Measurements from ENCODE around the gene DNAJB8.

The DNAJB8 gene

GRCh38 chr3:128487538-128487812 lies 20.8 kb upstream of the DNAJB8 start:
- Histone ChIP-seq H3K9me3 (ENCODE audit: control insufficient read depth, low read length) (no peaks in the 10 kb centered on the region), H3K9ac (ENCODE audit: low read length) (no peak overlapping the region), H3K36me3 (ENCODE audit: control insufficient read depth, insufficient read depth, low read length, severe bottlenecking) (no peaks in the 10 kb centered on the region), H3K27me3 (replicated peaks; ENCODE audit: control insufficient read depth, insufficient read depth, low read length) (peaks cover 76% of the 10 kb centered on the region), H3K4me3 (ENCODE audit: low read length) (peak overlapping the region; percentile 76), H3K4me1 (ENCODE audit: control insufficient read depth, insufficient read depth, low read length) (peaks cover 28% of the 10 kb centered on the region)
- DNase-seq (ENCODE audit: low read depth): no peak

GRCh38 chr3:128486681-128487537 lies 20.2 kb upstream of the DNAJB8 start:
- H3K27me3 ChIP-seq (replicated peaks; ENCODE audit: control insufficient read depth, insufficient read depth, low read length): peaks cover 71% of the 10 kb centered on the region
- no peaks in the 10 kb centered on the region for H3K9me3 ChIP-seq (ENCODE audit: control insufficient read depth, low read length)
- DNase-seq (ENCODE audit: low read depth): peak; percentile 68
- H3K4me1 ChIP-seq (ENCODE audit: control insufficient read depth, insufficient read depth, low read length): peaks cover 28% of the 10 kb centered on the region
- no peaks in the 10 kb centered on the region for H3K36me3 ChIP-seq (ENCODE audit: control insufficient read depth, insufficient read depth, low read length, severe bottlenecking)
- H3K4me3 ChIP-seq (ENCODE audit: low read length): peak overlapping the region; percentile 76
- no peak overlapping the region for H3K9ac ChIP-seq (ENCODE audit: low read length)

DNA sequence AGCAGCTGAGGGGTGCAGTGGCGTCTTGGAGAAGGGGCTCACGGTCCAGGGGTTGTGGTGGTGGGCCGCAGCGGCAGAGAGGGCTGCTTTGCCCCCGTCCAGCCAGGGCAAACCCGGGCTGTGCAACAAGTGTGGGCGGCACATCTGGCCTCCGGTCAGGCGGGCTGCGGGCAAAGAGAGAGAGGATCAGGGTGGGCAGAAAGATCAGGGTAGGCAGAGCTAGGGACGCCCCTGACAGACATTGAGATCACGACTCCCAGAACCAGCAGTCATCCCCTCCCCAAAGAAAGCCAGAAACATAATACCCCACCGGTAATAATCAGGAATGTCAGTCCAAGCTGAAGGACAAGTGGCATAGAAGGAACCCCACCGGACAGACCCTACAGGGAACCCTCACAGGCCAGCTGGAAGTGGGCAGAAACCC lies 19.5 kb upstream of the DNAJB8 start:
- H3K4me3 ChIP-seq (ENCODE audit: low read length): no peak overlapping the region
- no peaks in the 10 kb centered on the region for H3K9me3 ChIP-seq (ENCODE audit: control insufficient read depth, low read length)
- H3K27me3 ChIP-seq (replicated peaks; ENCODE audit: control insufficient read depth, insufficient read depth, low read length): peaks cover 68% of the 10 kb centered on the region
- DNase-seq (ENCODE audit: low read depth): peak; percentile 38
- H3K36me3 ChIP-seq (ENCODE audit: control insufficient read depth, insufficient read depth, low read length, severe bottlenecking): no peaks in the 10 kb centered on the region
- no peak overlapping the region for H3K9ac ChIP-seq (ENCODE audit: low read length)
- peaks cover 31% of the 10 kb centered on the region for H3K4me1 ChIP-seq (ENCODE audit: control insufficient read depth, insufficient read depth, low read length)

GRCh38 chr3:128485282-128486204 lies 18.9 kb upstream of the DNAJB8 start:
- DNase-seq (ENCODE audit: low read depth): peak; percentile 10
- Histone ChIP-seq H3K9me3 (ENCODE audit: control insufficient read depth, low read length) (no peaks in the 10 kb centered on the region), H3K27me3 (replicated peaks; ENCODE audit: control insufficient read depth, insufficient read depth, low read length) (peaks cover 69% of the 10 kb centered on the region), H3K9ac (ENCODE audit: low read length) (no peak overlapping the region), H3K4me1 (ENCODE audit: control insufficient read depth, insufficient read depth, low read length) (peaks cover 32% of the 10 kb centered on the region), H3K4me3 (ENCODE audit: low read length) (no peak overlapping the region), H3K36me3 (ENCODE audit: control insufficient read depth, insufficient read depth, low read length, severe bottlenecking) (no peaks in the 10 kb centered on the region)

- no peak overlapping the region for H3K9ac ChIP-seq (ENCODE audit: low read length)
- peaks cover 30% of the 10 kb centered on the region for H3K4me1 ChIP-seq (ENCODE audit: control insufficient read depth, insufficient read depth, low read length)
- H3K27me3 ChIP-seq (replicated peaks; ENCODE audit: control insufficient read depth, insufficient read depth, low read length): peaks cover 69% of the 10 kb centered on the region
- no peaks in the 10 kb centered on the region for H3K9me3 ChIP-seq (ENCODE audit: control insufficient read depth, low read length)
- DNase-seq (ENCODE audit: low read depth): peak; percentile 62
- H3K36me3 ChIP-seq (ENCODE audit: control insufficient read depth, insufficient read depth, low read length, severe bottlenecking): no peaks in the 10 kb centered on the region
- no peak overlapping the region for H3K4me3 ChIP-seq (ENCODE audit: low read length)
Observed at GRCh38 chr3:128484404-128485281, 18.0 kb upstream of the DNAJB8 start.

GRCh38 chr3:128483657-128484403 lies 17.1 kb upstream of the DNAJB8 start:
- peak; percentile 49 for DNase-seq (ENCODE audit: low read depth)
- no peaks in the 10 kb centered on the region for H3K36me3 ChIP-seq (ENCODE audit: control insufficient read depth, insufficient read depth, low read length, severe bottlenecking)
- H3K9me3 ChIP-seq (ENCODE audit: control insufficient read depth, low read length): no peaks in the 10 kb centered on the region
- H3K4me1 ChIP-seq (ENCODE audit: control insufficient read depth, insufficient read depth, low read length): peaks cover 27% of the 10 kb centered on the region
- H3K9ac ChIP-seq (ENCODE audit: low read length): no peak overlapping the region
- peaks cover 70% of the 10 kb centered on the region for H3K27me3 ChIP-seq (replicated peaks; ENCODE audit: control insufficient read depth, insufficient read depth, low read length)
- H3K4me3 ChIP-seq (ENCODE audit: low read length): no peak overlapping the region

GRCh38 chr3:128482666-128483656 lies 16.3 kb upstream of the DNAJB8 start:
- Histone ChIP-seq H3K9ac (ENCODE audit: low read length) (no peak overlapping the region), H3K9me3 (ENCODE audit: control insufficient read depth, low read length) (no peaks in the 10 kb centered on the region), H3K36me3 (ENCODE audit: control insufficient read depth, insufficient read depth, low read length, severe bottlenecking) (no peaks in the 10 kb centered on the region), H3K4me1 (ENCODE audit: control insufficient read depth, insufficient read depth, low read length) (peaks cover 24% of the 10 kb centered on the region), H3K27me3 (replicated peaks; ENCODE audit: control insufficient read depth, insufficient read depth, low read length) (peaks cover 79% of the 10 kb centered on the region), H3K4me3 (ENCODE audit: low read length) (peak overlapping the region; percentile 44)
- peak; percentile 93 for DNase-seq (ENCODE audit: low read depth)

DNA sequence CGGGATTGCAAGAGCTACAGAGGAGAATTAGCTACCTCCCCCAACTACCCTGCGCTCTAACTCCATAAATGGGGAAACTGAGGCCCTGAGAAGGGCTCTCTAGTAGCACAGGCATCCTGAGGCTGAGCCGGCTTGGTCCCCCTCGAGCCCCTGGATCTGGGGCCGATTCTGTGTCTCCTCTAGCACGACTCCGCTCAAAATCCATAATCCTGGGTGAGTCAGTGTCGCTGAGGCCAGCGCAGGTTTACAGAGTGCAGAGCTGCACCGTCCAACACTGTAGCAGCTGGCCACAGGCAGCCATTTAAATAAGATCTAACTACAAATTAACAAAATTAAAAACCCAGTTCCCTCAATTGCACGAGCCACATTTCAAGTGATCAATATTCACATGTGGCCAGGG lies 15.5 kb upstream of the DNAJB8 start:
- H3K9me3 ChIP-seq (ENCODE audit: control insufficient read depth, low read length): no peaks in the 10 kb centered on the region
- DNase-seq (ENCODE audit: low read depth): peak; percentile 67
- H3K9ac ChIP-seq (ENCODE audit: low read length): no peak overlapping the region
- H3K4me3 ChIP-seq (ENCODE audit: low read length): no peak overlapping the region
- no peaks in the 10 kb centered on the region for H3K36me3 ChIP-seq (ENCODE audit: control insufficient read depth, insufficient read depth, low read length, severe bottlenecking)
- peaks cover 82% of the 10 kb centered on the region for H3K27me3 ChIP-seq (replicated peaks; ENCODE audit: control insufficient read depth, insufficient read depth, low read length)
- peaks cover 22% of the 10 kb centered on the region for H3K4me1 ChIP-seq (ENCODE audit: control insufficient read depth, insufficient read depth, low read length)

DNA sequence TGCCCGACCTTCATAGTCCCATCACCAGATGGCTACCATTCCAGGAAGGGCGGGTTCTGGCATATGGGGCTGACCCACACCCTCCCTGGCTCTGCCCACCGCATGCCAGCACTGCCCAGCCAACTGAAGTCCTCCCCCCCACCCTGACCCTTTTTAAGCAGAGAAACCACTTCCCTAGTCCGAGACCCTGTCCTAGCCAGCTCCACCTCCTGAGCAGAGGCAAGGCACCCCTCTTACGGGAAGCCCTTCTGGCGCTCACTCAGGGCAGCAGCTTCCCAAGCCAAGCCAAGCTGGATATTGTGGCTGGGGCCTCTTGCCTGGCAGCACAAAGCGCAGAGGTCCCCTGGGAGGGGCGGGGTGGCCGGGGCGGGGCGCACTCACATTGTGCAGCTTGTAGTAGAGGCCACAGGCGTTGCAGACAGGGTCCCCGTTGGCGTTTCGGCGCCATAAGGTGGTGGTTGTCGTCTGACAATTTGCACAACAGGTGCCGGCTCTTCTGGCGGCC lies 14.8 kb upstream of the DNAJB8 start:
- no peak overlapping the region for H3K4me3 ChIP-seq (ENCODE audit: low read length)
- no peak overlapping the region for H3K9ac ChIP-seq (ENCODE audit: low read length)
- H3K27me3 ChIP-seq (replicated peaks; ENCODE audit: control insufficient read depth, insufficient read depth, low read length): peaks cover 82% of the 10 kb centered on the region
- peak; percentile 51 for DNase-seq (ENCODE audit: low read depth)
- no peaks in the 10 kb centered on the region for H3K9me3 ChIP-seq (ENCODE audit: control insufficient read depth, low read length)
- H3K36me3 ChIP-seq (ENCODE audit: control insufficient read depth, insufficient read depth, low read length, severe bottlenecking): no peaks in the 10 kb centered on the region
- peaks cover 15% of the 10 kb centered on the region for H3K4me1 ChIP-seq (ENCODE audit: control insufficient read depth, insufficient read depth, low read length)

Data from adipocyte (in vitro differentiated cells).